DMS53 treated with DMSO at 0.1 percent for 48 hours (cell line): ENCODE data around the gene PLEKHD1.
A peak's percentile ranks its signal among the peaks of the same experiment; 100 is the strongest.

Source experiments
- DNase-seq: peaks from one replicate; lab custom pipeline; 2025; ENCODE audit not compliant: unreplicated experiment; lab: John Stamatoyannopoulos, UW

Gene PLEKHD1

GRCh38 chr14:69518289-69519101 is 34.0 kb downstream of the PLEKHD1 start:
- no peak for DNase-seq

- no peak for DNase-seq
Observed at GRCh38 chr14:69519204-69520100, 34.9 kb downstream of the PLEKHD1 start.

GRCh38 chr14:69522026-69522425 is 37.5 kb downstream of the PLEKHD1 start:
- DNase-seq = no peak

- no peak for DNase-seq
Observed at GRCh38 chr14:69525896-69526295, 41.4 kb downstream of the PLEKHD1 start.

- no peak for DNase-seq
Observed at GRCh38 chr14:69527635-69528034, 43.1 kb downstream of the PLEKHD1 start.

GRCh38 chr14:69528143-69528542 is 43.6 kb downstream of the PLEKHD1 start:
- DNase-seq = no peak

- DNase-seq = no peak
Observed at GRCh38 chr14:69528930-69529329, 44.4 kb downstream of the PLEKHD1 start.

- DNase-seq = no peak
Observed at GRCh38 chr14:69529563-69529962, 45.0 kb downstream of the PLEKHD1 start.

- DNase-seq = no peak
Observed at GRCh38 chr14:69530095-69530494, 45.6 kb downstream of the PLEKHD1 start.

GRCh38 chr14:69531135-69531534 is 46.6 kb downstream of the PLEKHD1 start:
- DNase-seq = no peak

GRCh38 chr14:69532561-69533340 is 48.2 kb downstream of the PLEKHD1 start:
- no peak for DNase-seq

GRCh38 chr14:69535230-69535848 is 50.8 kb downstream of the PLEKHD1 start:
- DNase-seq = peak; percentile 37

GRCh38 chr14:69536971-69537370 is 52.4 kb downstream of the PLEKHD1 start:
- DNase-seq = no peak

GRCh38 chr14:69537900-69538299 is 53.4 kb downstream of the PLEKHD1 start:
- DNase-seq = no peak

- DNase-seq = no peak
Observed at GRCh38 chr14:69538766-69539165, 54.2 kb downstream of the PLEKHD1 start.

- no peak for DNase-seq
Observed at GRCh38 chr14:69539631-69540410, 55.3 kb downstream of the PLEKHD1 start.

- no peak for DNase-seq
Observed at GRCh38 chr14:69540654-69541335, 56.3 kb downstream of the PLEKHD1 start.

GRCh38 chr14:69542311-69542710 is 57.8 kb downstream of the PLEKHD1 start:
- no peak for DNase-seq

GRCh38 chr14:69543341-69544115 is 59.0 kb downstream of the PLEKHD1 start:
- DNase-seq = peak; percentile 67
